SK-N-MC (cell line): ENCODE measurements around the gene GAK.
"Not testable (repeated sequence)": the region's sequence is repeated elsewhere in the genome, so short reads cannot be mapped to it uniquely, and the experiment has no call there.

Source experiments
- DNase-seq: peaks from one replicate; pipeline ENCODE4 v3.0.0-alpha.2; 2011; ENCODE audit warnings: low read depth, low spot score
- H3K27ac ChIP-seq: fragments of 200-600 bp; sonication (generic); 2 replicates; pipeline ENCODE4 v1.5.1; 2016; ENCODE audit warnings: mixed run types
- H3K36me3 ChIP-seq: fragments of 200-600 bp; sonication (generic); 2 replicates; pipeline ENCODE4 v1.6.1; 2017; ENCODE audit warnings: antibody characterized with exemption, low read length, mixed read lengths; ENCODE audit not compliant: insufficient read depth
- H3K4me3 ChIP-seq: fragments of 200-600 bp; sonication (generic); 2 replicates; pipeline ENCODE4 v1.5.1; 2016
- H3K9ac ChIP-seq: fragments of 200-600 bp; sonication (generic); 2 replicates; pipeline ENCODE4 v1.8.0; 2017; ENCODE audit warnings: mixed run types, mixed read lengths; ENCODE audit not compliant: insufficient read length
- H3K9me3 ChIP-seq: fragments of 200-600 bp; sonication (generic); 2 replicates; pipeline ENCODE4 v1.6.1; 2017; ENCODE audit warnings: low read depth, mild to moderate bottlenecking, antibody characterized with exemption, low read length, moderate library complexity, mixed read lengths
- EZH2 ChIP-seq: fragments of 200-600 bp; sonication (generic); IDR thresholded peaks from one replicate; pipeline ENCODE4 v1.6.1; 2017; ENCODE audit warnings: antibody characterized with exemption
- FOXP2 ChIP-seq: optimal IDR thresholded peaks from 2 replicates; pipeline ENCODE3; 2011; ENCODE audit warnings: mild to moderate bottlenecking, moderate library complexity; ENCODE audit not compliant: insufficient read depth; ENCODE audit errors: extremely low read length, control extremely low read depth
- POLR2AphosphoS5 ChIP-seq: IDR thresholded peaks from 2 replicates; pipeline ENCODE4 v1.6.1; 2012; ENCODE audit warnings: mild to moderate bottlenecking, low read depth, low read length, borderline replicate concordance

GAK gene

GRCh38 chr4:925171-925570, 6.9 kb downstream of the GAK start:
- Histone ChIP-seq H3K27ac (peak overlapping the region; percentile 93), H3K4me3 (peak overlapping the region; percentile 65), H3K9me3 (no peaks in the 10 kb centered on the region), H3K9ac (no peak overlapping the region), H3K36me3 (peaks cover 15% of the 10 kb centered on the region; the same call in 1 of the 2 replicates)
- no peak for DNase-seq
- TF ChIP-seq POLR2AphosphoS5, result no peak
- TF ChIP-seq EZH2, result no peak

GRCh38 chr4:924107-925096, 7.7 kb downstream of the GAK start:
- no peaks in the 10 kb centered on the region for H3K9me3 ChIP-seq
- H3K9ac ChIP-seq, result no peak overlapping the region
- peak; percentile 75 for DNase-seq
- peak overlapping the region; percentile 93 for H3K27ac ChIP-seq
- H3K4me3 ChIP-seq, result peak overlapping the region; percentile 65
- TF ChIP-seq FOXP2 (peak; percentile 25), POLR2AphosphoS5 (0 out of 2 replicates have a peak, but pooled peaks have one; percentile 15), EZH2 (no peak)
- H3K36me3 ChIP-seq, result peaks cover 15% of the 10 kb centered on the region; the same call in 1 of the 2 replicates

- no peak for DNase-seq
- no peak for TF ChIP-seq EZH2
- TF ChIP-seq POLR2AphosphoS5, result no peak
- no peak for TF ChIP-seq FOXP2
- H3K27ac ChIP-seq, result no peak overlapping the region
- no peak overlapping the region for H3K4me3 ChIP-seq
- no peaks in the 10 kb centered on the region for H3K9me3 ChIP-seq
- H3K9ac ChIP-seq, result no peak overlapping the region
- H3K36me3 ChIP-seq, result peaks cover 18% of the 10 kb centered on the region; the same call in 1 of the 2 replicates
Observed at GRCh38 chr4:921830-922331, 10.2 kb downstream of the GAK start.

GRCh38 chr4:919004-919680, 13.0 kb downstream of the GAK start:
- not testable (repeated sequence) for H3K9me3 ChIP-seq, H3K9ac ChIP-seq, H3K4me3 ChIP-seq, DNase-seq, H3K27ac ChIP-seq
- H3K36me3 ChIP-seq, result peaks cover 18% of the 10 kb centered on the region; the same call in 1 of the 2 replicates

- DNase-seq, H3K9ac ChIP-seq, H3K9me3 ChIP-seq, H3K4me3 ChIP-seq: not testable (repeated sequence)
- peaks cover 18% of the 10 kb centered on the region; the same call in 1 of the 2 replicates for H3K36me3 ChIP-seq
- H3K27ac ChIP-seq, result peak overlapping the region; percentile 70; the same call in 1 of the 2 replicates
Observed at GRCh38 chr4:918591-918990, 13.5 kb downstream of the GAK start.

GRCh38 chr4:917992-918391, 14.1 kb downstream of the GAK start:
- H3K27ac ChIP-seq, result peak overlapping the region; percentile 70; the same call in 1 of the 2 replicates
- 0 out of 2 replicates have a peak overlapping the region, but pooled peaks have one; percentile 25 for H3K4me3 ChIP-seq
- H3K36me3 ChIP-seq, result peaks cover 16% of the 10 kb centered on the region; the same call in 1 of the 2 replicates
- no peak overlapping the region for H3K9ac ChIP-seq
- no peaks in the 10 kb centered on the region for H3K9me3 ChIP-seq
- TF ChIP-seq POLR2AphosphoS5, result no peak
- TF ChIP-seq EZH2, result no peak
- TF ChIP-seq FOXP2, result no peak
- no peak for DNase-seq

- no peak overlapping the region for H3K4me3 ChIP-seq
- H3K9me3 ChIP-seq, result no peaks in the 10 kb centered on the region
- H3K27ac ChIP-seq, result 0 out of 2 replicates have a peak overlapping the region, but pooled peaks have one; percentile 70
- H3K36me3 ChIP-seq, result peaks cover 11% of the 10 kb centered on the region; the same call in 1 of the 2 replicates
- TF ChIP-seq EZH2 (no peak), FOXP2 (no peak), POLR2AphosphoS5 (no peak)
- H3K9ac ChIP-seq, result no peak overlapping the region
- DNase-seq, result no peak
Observed at GRCh38 chr4:917466-917865, 14.7 kb downstream of the GAK start.

GRCh38 chr4:915595-915994, 16.5 kb downstream of the GAK start:
- Histone ChIP-seq H3K9me3 (no peaks in the 10 kb centered on the region), H3K36me3 (peaks cover 3% of the 10 kb centered on the region; the same call in 1 of the 2 replicates), H3K27ac (no peak overlapping the region), H3K4me3 (no peak overlapping the region), H3K9ac (no peak overlapping the region)
- no peak for DNase-seq
- TF ChIP-seq FOXP2, result no peak
- TF ChIP-seq EZH2, result no peak
- TF ChIP-seq POLR2AphosphoS5, result no peak
